IMR-90 (cell line): Measurements from ENCODE around the gene SH3RF1. TPM values are rescaled to one million over a fixed set of nuclear protein-coding genes. Genes with fewer than 3 reads are reported as not detected.

Experiments
- ATAC-seq: fragments of 200-7000 bp; cut with Tn5 transposase; 2 replicates; pipeline ENCODE4 v1.9.1; 2020; ENCODE audit warnings: low read depth, mild to moderate bottlenecking, moderate library complexity
- BruUV-seq: library from RNA; stranded (reverse); fragments of 400-500 nt; replicated peaks from 2 replicates; lab custom pipeline; 2021; lab: Mats Ljungman, UMichigan
- CTCF ChIA-PET: fragments of 300-600 bp; formaldehyde crosslinking; extraction: SDS; loops from one replicate; lab custom pipeline; 2021; ENCODE audit warnings: antibody characterized with exemption; lab: Yijun Ruan, JAX
- POLR2A ChIA-PET: fragments of 300-600 bp; sonication (Branson Sonifier 250); formaldehyde crosslinking; loops from one replicate; lab custom pipeline; 2022; ENCODE audit warnings: antibody characterized with exemption; ENCODE audit not compliant: unreplicated experiment; lab: Charles Lee
- DNase-seq: peaks from one replicate; pipeline ENCODE4 v3.0.0; 2013
- H2AFZ ChIP-seq: replicated peaks from 2 replicates; pipeline ENCODE3; 2013; ENCODE audit warnings: low read length, mild to moderate bottlenecking; ENCODE audit not compliant: poor library complexity
- H2AK5ac ChIP-seq: 2 replicates; pipeline ENCODE4 v1.6.1; 2013; ENCODE audit warnings: low read depth, low read length, inconsistent platforms
- H2AK9ac ChIP-seq: replicated peaks from 2 replicates; pipeline ENCODE3; 2013; ENCODE audit warnings: mild to moderate bottlenecking, low read depth, low read length, moderate library complexity; ENCODE audit not compliant: poor library complexity
- H2BK120ac ChIP-seq: 2 replicates; pipeline ENCODE4 v1.6.1; 2013; ENCODE audit warnings: low read depth, low read length, inconsistent platforms
- H2BK15ac ChIP-seq: 3 replicates; pipeline ENCODE4 v1.6.1; 2013; ENCODE audit warnings: low read depth, low read length, inconsistent platforms
- H2BK20ac ChIP-seq: 2 replicates; pipeline ENCODE4 v1.6.1; 2013; ENCODE audit warnings: low read depth, mild to moderate bottlenecking, inconsistent platforms, low read length, moderate library complexity
- H2BK5ac ChIP-seq: 2 replicates; pipeline ENCODE4 v1.6.1; 2013; ENCODE audit warnings: mild to moderate bottlenecking, low read depth, low read length, inconsistent platforms; ENCODE audit not compliant: poor library complexity, severe bottlenecking
- H3K14ac ChIP-seq: replicated peaks from 2 replicates; pipeline ENCODE4 v1.6.1; 2013; ENCODE audit warnings: low read depth, low read length, inconsistent platforms
- H3K18ac ChIP-seq: 2 replicates; pipeline ENCODE4 v1.6.1; 2013; ENCODE audit warnings: low read depth, low read length, control low read depth
- H3K23ac ChIP-seq: 2 replicates; pipeline ENCODE4 v1.6.1; 2013; ENCODE audit warnings: low read depth, low read length, inconsistent platforms
- H3K27ac ChIP-seq: 2 replicates; pipeline ENCODE4 v1.5.1; 2013; ENCODE audit warnings: mild to moderate bottlenecking, control low read depth, low read length; ENCODE audit not compliant: insufficient read depth
- H3K27me3 ChIP-seq: 2 replicates; pipeline ENCODE4 v1.6.1; 2013; ENCODE audit warnings: low read length; ENCODE audit not compliant: control insufficient read depth, insufficient read depth
- H3K36me3 ChIP-seq: 2 replicates; pipeline ENCODE4 v1.6.1; 2013; ENCODE audit warnings: low read length, mixed read lengths; ENCODE audit not compliant: control insufficient read depth, insufficient read depth
- H3K4ac ChIP-seq: 2 replicates; pipeline ENCODE4 v1.6.1; 2013; ENCODE audit warnings: low read depth, low read length, inconsistent platforms
- H3K4me1 ChIP-seq: 2 replicates; pipeline ENCODE4 v1.6.1; 2013; ENCODE audit warnings: low read length, mixed read lengths; ENCODE audit not compliant: control insufficient read depth, insufficient read depth
- H3K4me2 ChIP-seq: 2 replicates; pipeline ENCODE4 v1.6.1; 2013; ENCODE audit warnings: low read depth, mild to moderate bottlenecking, control low read depth, low read length, moderate library complexity
- H3K4me3 ChIP-seq: 2 replicates; pipeline ENCODE4 v1.5.1; 2013; ENCODE audit warnings: low read depth, mild to moderate bottlenecking, control low read depth, low read length, moderate library complexity; ENCODE audit not compliant: insufficient read depth
- H3K56ac ChIP-seq: 2 replicates; pipeline ENCODE4 v1.6.1; 2013; ENCODE audit warnings: low read length, inconsistent platforms; ENCODE audit not compliant: insufficient read depth; ENCODE audit errors: extremely low read depth
- H3K79me1 ChIP-seq, 2 experiments: 2 replicates each; pipeline ENCODE4 v1.6.1; 2013; ENCODE audit warnings: low read length in 2 of 2, inconsistent platforms in 1 of 2, low read depth in 1 of 2
- H3K9ac ChIP-seq: 2 replicates; pipeline ENCODE4 v1.6.1; 2013; ENCODE audit warnings: low read depth, low read length, control low read depth
- H3K9me1 ChIP-seq: 2 replicates; pipeline ENCODE4 v1.6.1; 2013; ENCODE audit warnings: low read length, inconsistent platforms; ENCODE audit not compliant: insufficient read depth
- H3K9me3 ChIP-seq: 2 replicates; pipeline ENCODE4 v1.6.1; 2013; ENCODE audit warnings: low read length; ENCODE audit not compliant: control insufficient read depth, insufficient read depth
- H4K20me1 ChIP-seq: 2 replicates; pipeline ENCODE4 v1.6.1; 2013; ENCODE audit warnings: low read length, inconsistent platforms; ENCODE audit not compliant: insufficient read depth
- H4K5ac ChIP-seq: 2 replicates; pipeline ENCODE4 v1.6.1; 2013; ENCODE audit warnings: mild to moderate bottlenecking, low read depth, low read length, control low read depth
- H4K8ac ChIP-seq, 2 experiments: 2 replicates each; pipeline ENCODE4 v1.6.1; 2013; ENCODE audit warnings: low read depth in 2 of 2, low read length in 2 of 2, control low read depth in 1 of 2, inconsistent platforms in 1 of 2
- H4K91ac ChIP-seq: 2 replicates; pipeline ENCODE4 v1.6.1; 2013; ENCODE audit warnings: low read depth, low read length, inconsistent platforms; ENCODE audit not compliant: insufficient read depth
- BHLHE40 ChIP-seq: fragments of 150-350 bp; IDR thresholded peaks from 2 replicates; pipeline ENCODE4 v1.6.1; 2016; ENCODE audit warnings: mild to moderate bottlenecking, low read depth, low read length
- CEBPB ChIP-seq: IDR thresholded peaks from 2 replicates; pipeline ENCODE4 v1.6.1; 2012; ENCODE audit warnings: low read depth, low read length, improper control_type of control experiment
- CHD1 ChIP-seq: IDR thresholded peaks from 2 replicates; pipeline ENCODE4 v1.6.1; 2012; ENCODE audit warnings: low read depth, low read length, improper control_type of control experiment
- FOS ChIP-seq: fragments of 150-350 bp; IDR thresholded peaks from 2 replicates; pipeline ENCODE4 v1.6.1; 2016; ENCODE audit warnings: low read depth, low read length
- MAFK ChIP-seq: IDR thresholded peaks from 2 replicates; pipeline ENCODE4 v1.6.1; 2012; ENCODE audit warnings: low read depth, low read length, improper control_type of control experiment
- MAZ ChIP-seq: IDR thresholded peaks from 2 replicates; pipeline ENCODE4 v1.6.1; 2012; ENCODE audit warnings: low read depth, mild to moderate bottlenecking, low read length, improper control_type of control experiment, moderate library complexity, borderline replicate concordance
- MXI1 ChIP-seq: IDR thresholded peaks from 2 replicates; pipeline ENCODE4 v1.6.1; 2012; ENCODE audit warnings: low read depth, mild to moderate bottlenecking, low read length, moderate library complexity, borderline replicate concordance
- NFE2L2 ChIP-seq: fragments of 150-350 bp; IDR thresholded peaks from 2 replicates; pipeline ENCODE4 v1.6.1; 2016; ENCODE audit warnings: low read depth, mild to moderate bottlenecking, low read length
- POLR2A ChIP-seq: IDR thresholded peaks from 2 replicates; pipeline ENCODE4 v1.6.1; 2012; ENCODE audit warnings: mild to moderate bottlenecking, low read depth, low read length
- RAD21 ChIP-seq: IDR thresholded peaks from 2 replicates; pipeline ENCODE4 v1.6.1; 2012; ENCODE audit warnings: low read length, improper control_type of control experiment
- RFX5 ChIP-seq: IDR thresholded peaks from 2 replicates; pipeline ENCODE4 v1.8.0; 2012; ENCODE audit warnings: low read depth, mild to moderate bottlenecking, low read length, moderate library complexity
- SMC3 ChIP-seq: fragments of 150-350 bp; IDR thresholded peaks from 2 replicates; pipeline ENCODE4 v1.6.1; 2016; ENCODE audit warnings: low read depth, mild to moderate bottlenecking, antibody characterized with exemption, low read length, moderate library complexity
- WGBS, 2 experiments: methylation state at CpG; one replicate each; pipeline versions ENCODE4 v1.1.5 to v1.1.7; 2013; ENCODE audit warnings: missing lambda C conversion rate in 2 of 2; ENCODE audit not compliant: insufficient read length in 1 of 2; ENCODE audit errors: extremely low coverage in 2 of 2; 5-methylcytosine and 5-hydroxymethylcytosine counted together
- dilution Hi-C: fragments of 300-500 bp; cut with HindIII; formaldehyde crosslinking; loops from one replicate; pipeline ENCODE4 v1.14.3; 2018; ENCODE audit warnings: low sequenced_read_pairs; ENCODE audit not compliant: unreplicated experiment
- in situ Hi-C: fragments of 300-500 bp; cut with MboI; formaldehyde crosslinking; loops from 3 replicates; pipeline ENCODE4 v1.14.3; 2019; ENCODE audit warnings: low sequenced_read_pairs, inconsistent platforms, mixed read lengths
- intact Hi-C: fragments of 100-400 bp; cut with micrococcal nuclease; formaldehyde crosslinking; loops from 2 replicates; pipeline ENCODE4 v1.10.0; 2022
- polyA plus RNA-seq, 3 experiments: library from polyadenylated mRNA; depleted of rRNA; stranded (reverse); fragments of >200 nt; gene quantifications; 2 replicates each; pipeline ENCODE4 v1.2.3, GENCODE V29; 2012; ENCODE audit warnings: low replicate concordance in 1 of 3
- total RNA-seq: library from RNA; depleted of rRNA; stranded (reverse); fragments of >200 nt; gene quantifications from 2 replicates; pipeline ENCODE4 v1.2.3, GENCODE V29; 2012
- TF ChIP-seq, protein P1 (sequence below): fragments of 150-350 bp; IDR thresholded peaks from 2 replicates; pipeline ENCODE4 v1.6.1; 2016; ENCODE audit warnings: low read depth, mild to moderate bottlenecking, low read length, moderate library complexity, borderline replicate concordance
- TF ChIP-seq, protein P2 (sequence below): fragments of 150-350 bp; IDR thresholded peaks from 2 replicates; pipeline ENCODE4 v1.6.1; 2017; ENCODE audit warnings: mild to moderate bottlenecking, antibody characterized with exemption, low read length, low read depth

SH3RF1 gene
- total and polyA plus RNA-seq, 2 of the 4 experiments (the other 2 are of a cell fraction) = 22.0 to 29.8 TPM

DNA sequence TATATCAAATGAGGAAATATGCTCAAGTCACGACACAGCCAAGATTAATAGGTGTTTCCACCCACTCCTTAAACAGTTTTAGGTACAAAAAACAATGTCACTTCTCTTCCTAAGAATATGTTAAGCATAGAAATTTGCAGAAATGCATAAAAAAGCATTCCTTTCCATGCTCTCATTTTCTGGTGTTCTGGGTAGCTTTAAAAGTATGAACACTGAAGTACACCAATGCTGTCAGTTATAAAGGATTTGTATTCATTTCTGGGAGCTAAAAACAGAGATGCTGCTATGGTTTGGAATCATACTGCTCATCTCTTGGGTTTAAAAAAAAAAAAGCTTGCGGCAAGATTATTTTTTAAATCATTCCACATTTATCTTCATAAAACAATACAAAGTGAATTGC is 20.8 kb downstream of the SH3RF1 start:
- Histone ChIP-seq H2BK120ac (no peak overlapping the region), H2AK9ac (no peak overlapping the region), H2BK20ac (no peak overlapping the region), H3K4me1 (peaks cover 17% of the 10 kb centered on the region), H3K23ac (no peak overlapping the region), H2AK5ac (no peak overlapping the region), H3K79me1 (peaks cover 11 to 66% of the 10 kb centered on the region in 2 experiments), H2BK15ac (no peak overlapping the region), H4K5ac (no peak overlapping the region), H3K27ac (no peak overlapping the region), H3K36me3 (no peaks in the 10 kb centered on the region), H3K9me3 (no peaks in the 10 kb centered on the region), H3K14ac (no peak overlapping the region), H3K4ac (no peak overlapping the region), H2BK5ac (no peak overlapping the region), H3K4me2 (peak overlapping the region; percentile 36; the same call in 1 of the 2 replicates), H4K20me1 (peaks cover 90% of the 10 kb centered on the region), H2AFZ (no peak overlapping the region), H3K27me3 (no peaks in the 10 kb centered on the region), H4K8ac (no peak overlapping the region), H3K4me3 (no peak overlapping the region), H3K9me1 (peaks cover 11% of the 10 kb centered on the region), H3K18ac (no peak overlapping the region; the same call in 1 of the 2 replicates), H4K91ac (no peak overlapping the region), H3K9ac (no peak overlapping the region), H3K56ac (no peak overlapping the region)
- no peak for TF ChIP-seq RAD21
- no peak for TF ChIP-seq CEBPB
- TF ChIP-seq MXI1 = no peak
- TF ChIP-seq RFX5 = no peak
- TF ChIP-seq, protein P1, sequence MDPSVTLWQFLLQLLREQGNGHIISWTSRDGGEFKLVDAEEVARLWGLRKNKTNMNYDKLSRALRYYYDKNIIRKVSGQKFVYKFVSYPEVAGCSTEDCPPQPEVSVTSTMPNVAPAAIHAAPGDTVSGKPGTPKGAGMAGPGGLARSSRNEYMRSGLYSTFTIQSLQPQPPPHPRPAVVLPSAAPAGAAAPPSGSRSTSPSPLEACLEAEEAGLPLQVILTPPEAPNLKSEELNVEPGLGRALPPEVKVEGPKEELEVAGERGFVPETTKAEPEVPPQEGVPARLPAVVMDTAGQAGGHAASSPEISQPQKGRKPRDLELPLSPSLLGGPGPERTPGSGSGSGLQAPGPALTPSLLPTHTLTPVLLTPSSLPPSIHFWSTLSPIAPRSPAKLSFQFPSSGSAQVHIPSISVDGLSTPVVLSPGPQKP = no peak
- TF ChIP-seq CHD1 = no peak
- TF ChIP-seq BHLHE40 = no peak
- no peak for TF ChIP-seq MAZ
- TF ChIP-seq SMC3 = no peak
- no peak for TF ChIP-seq MAFK
- no peak for TF ChIP-seq NFE2L2
- no peak for TF ChIP-seq POLR2A
- no peak for TF ChIP-seq FOS
- TF ChIP-seq, protein P2, sequence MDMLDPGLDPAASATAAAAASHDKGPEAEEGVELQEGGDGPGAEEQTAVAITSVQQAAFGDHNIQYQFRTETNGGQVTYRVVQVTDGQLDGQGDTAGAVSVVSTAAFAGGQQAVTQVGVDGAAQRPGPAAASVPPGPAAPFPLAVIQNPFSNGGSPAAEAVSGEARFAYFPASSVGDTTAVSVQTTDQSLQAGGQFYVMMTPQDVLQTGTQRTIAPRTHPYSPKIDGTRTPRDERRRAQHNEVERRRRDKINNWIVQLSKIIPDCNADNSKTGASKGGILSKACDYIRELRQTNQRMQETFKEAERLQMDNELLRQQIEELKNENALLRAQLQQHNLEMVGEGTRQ = no peak
- DNase-seq (no peak), ATAC-seq (no peak)
- CTCF ChIA-PET = interaction anchor here (1.1 kb wide), 1 partner anchor 64 kb away, joined by 3 read pairs; no protein-coding TSS in a partner anchor
- POLR2A ChIA-PET = no interaction called here
- WGBS, 2 experiments = no CpG with 5 or more reads among the region's 2 CpGs
- intact Hi-C loops = no loop called here
- no TSS peak for BruUV-seq
- in situ Hi-C loops = no loop called here
- dilution Hi-C loops = no loop called here
